ENCODE data around the gene GALNT6. TPM values are rescaled to one million over a fixed set of nuclear protein-coding genes. Genes with fewer than 3 reads are reported as not detected.

Gene GALNT6
- polyA plus RNA-seq, 1 donor from 2014 or later: not detected

DNA sequence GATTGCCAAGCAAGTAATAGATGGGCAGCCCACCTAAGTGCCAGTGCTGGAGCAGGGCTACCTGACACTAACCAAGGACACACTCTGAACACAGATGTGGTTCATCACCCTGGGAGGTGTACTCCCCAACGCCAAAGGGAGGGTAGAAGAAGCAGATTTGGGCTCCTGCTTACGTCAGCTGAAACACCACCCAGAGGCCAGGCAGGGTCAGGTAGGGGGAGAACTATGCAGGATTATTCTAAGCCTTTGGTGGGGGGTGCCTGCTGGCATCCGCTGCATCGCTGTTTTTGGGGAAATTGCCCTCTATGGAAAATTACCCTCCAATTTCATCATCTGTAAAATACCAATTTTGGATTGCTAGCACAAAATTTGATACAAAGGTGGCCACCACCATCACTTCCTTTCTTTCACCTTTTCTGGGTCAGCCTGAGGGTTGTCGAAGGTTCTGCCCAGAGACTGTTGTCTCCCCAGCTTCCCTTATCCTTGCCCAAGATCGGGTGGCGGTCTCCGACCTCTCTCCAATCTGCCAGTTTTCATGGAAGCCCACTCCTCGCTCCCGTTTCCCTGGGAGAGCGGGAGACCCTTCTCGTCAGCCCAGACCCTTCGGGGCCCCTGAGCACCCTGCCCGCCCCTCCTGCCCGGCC lies 67.8 kb downstream of the GALNT6 start:
- TF ChIP-seq, protein P1, sequence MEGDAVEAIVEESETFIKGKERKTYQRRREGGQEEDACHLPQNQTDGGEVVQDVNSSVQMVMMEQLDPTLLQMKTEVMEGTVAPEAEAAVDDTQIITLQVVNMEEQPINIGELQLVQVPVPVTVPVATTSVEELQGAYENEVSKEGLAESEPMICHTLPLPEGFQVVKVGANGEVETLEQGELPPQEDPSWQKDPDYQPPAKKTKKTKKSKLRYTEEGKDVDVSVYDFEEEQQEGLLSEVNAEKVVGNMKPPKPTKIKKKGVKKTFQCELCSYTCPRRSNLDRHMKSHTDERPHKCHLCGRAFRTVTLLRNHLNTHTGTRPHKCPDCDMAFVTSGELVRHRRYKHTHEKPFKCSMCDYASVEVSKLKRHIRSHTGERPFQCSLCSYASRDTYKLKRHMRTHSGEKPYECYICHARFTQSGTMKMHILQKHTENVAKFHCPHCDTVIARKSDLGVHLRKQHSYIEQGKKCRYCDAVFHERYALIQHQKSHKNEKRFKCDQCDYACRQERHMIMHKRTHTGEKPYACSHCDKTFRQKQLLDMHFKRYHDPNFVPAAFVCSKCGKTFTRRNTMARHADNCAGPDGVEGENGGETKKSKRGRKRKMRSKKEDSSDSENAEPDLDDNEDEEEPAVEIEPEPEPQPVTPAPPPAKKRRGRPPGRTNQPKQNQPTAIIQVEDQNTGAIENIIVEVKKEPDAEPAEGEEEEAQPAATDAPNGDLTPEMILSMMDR (IDR thresholded peaks at IDR 0.05; ENCODE audit: poor library complexity, severe bottlenecking): no peak
- TF ChIP-seq POLR2AphosphoS5 (IDR thresholded peaks at IDR 0.05) (no peak), EZH2 (IDR thresholded peaks at IDR 0.05; ENCODE audit: borderline replicate concordance, insufficient read depth, low read length, poor library complexity, severe bottlenecking) (no peak), RAD21 (conservative IDR thresholded peaks at IDR 0.05) (no peak), EP300 (conservative IDR thresholded peaks at IDR 0.05; ENCODE audit: poor library complexity, severe bottlenecking) (no peak), MXI1 (conservative IDR thresholded peaks at IDR 0.05; ENCODE audit: poor library complexity, severe bottlenecking) (no peak), TAF1 (IDR thresholded peaks at IDR 0.05; ENCODE audit: low read depth) (no peak), SMC3 (conservative IDR thresholded peaks at IDR 0.05; ENCODE audit: poor library complexity) (no peak)
- TF ChIP-seq, protein P2, sequence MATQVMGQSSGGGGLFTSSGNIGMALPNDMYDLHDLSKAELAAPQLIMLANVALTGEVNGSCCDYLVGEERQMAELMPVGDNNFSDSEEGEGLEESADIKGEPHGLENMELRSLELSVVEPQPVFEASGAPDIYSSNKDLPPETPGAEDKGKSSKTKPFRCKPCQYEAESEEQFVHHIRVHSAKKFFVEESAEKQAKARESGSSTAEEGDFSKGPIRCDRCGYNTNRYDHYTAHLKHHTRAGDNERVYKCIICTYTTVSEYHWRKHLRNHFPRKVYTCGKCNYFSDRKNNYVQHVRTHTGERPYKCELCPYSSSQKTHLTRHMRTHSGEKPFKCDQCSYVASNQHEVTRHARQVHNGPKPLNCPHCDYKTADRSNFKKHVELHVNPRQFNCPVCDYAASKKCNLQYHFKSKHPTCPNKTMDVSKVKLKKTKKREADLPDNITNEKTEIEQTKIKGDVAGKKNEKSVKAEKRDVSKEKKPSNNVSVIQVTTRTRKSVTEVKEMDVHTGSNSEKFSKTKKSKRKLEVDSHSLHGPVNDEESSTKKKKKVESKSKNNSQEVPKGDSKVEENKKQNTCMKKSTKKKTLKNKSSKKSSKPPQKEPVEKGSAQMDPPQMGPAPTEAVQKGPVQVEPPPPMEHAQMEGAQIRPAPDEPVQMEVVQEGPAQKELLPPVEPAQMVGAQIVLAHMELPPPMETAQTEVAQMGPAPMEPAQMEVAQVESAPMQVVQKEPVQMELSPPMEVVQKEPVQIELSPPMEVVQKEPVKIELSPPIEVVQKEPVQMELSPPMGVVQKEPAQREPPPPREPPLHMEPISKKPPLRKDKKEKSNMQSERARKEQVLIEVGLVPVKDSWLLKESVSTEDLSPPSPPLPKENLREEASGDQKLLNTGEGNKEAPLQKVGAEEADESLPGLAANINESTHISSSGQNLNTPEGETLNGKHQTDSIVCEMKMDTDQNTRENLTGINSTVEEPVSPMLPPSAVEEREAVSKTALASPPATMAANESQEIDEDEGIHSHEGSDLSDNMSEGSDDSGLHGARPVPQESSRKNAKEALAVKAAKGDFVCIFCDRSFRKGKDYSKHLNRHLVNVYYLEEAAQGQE (IDR thresholded peaks at IDR 0.05; ENCODE audit: borderline replicate concordance): no peak
- Histone ChIP-seq H2AFZ (ENCODE audit: low read depth, low read length) (no peak overlapping the region), H3K27ac (ENCODE audit: low read length) (no peak overlapping the region), H4K20me1 (ENCODE audit: insufficient read depth) (no peaks in the 10 kb centered on the region), H3K9me2 (ENCODE audit: insufficient read depth, low read length) (no peaks in the 10 kb centered on the region), H3K27me3 (ENCODE audit: insufficient read depth, low read depth, low read length) (no peaks in the 10 kb centered on the region), H3K9me3 (ENCODE audit: low read length) (no peaks in the 10 kb centered on the region), H3K9ac (ENCODE audit: low read length) (no peak overlapping the region), H3K4me2 (ENCODE audit: low read length) (no peak overlapping the region), H3K36me3 (ENCODE audit: insufficient read depth, low read length) (no peaks in the 10 kb centered on the region), H3K4me3 (ENCODE audit: low read length) (no peak overlapping the region), H3K79me2 (replicated peaks; ENCODE audit: insufficient read depth, low read length) (no peaks in the 10 kb centered on the region), H3F3A (ENCODE audit: insufficient read depth, low read length, poor library complexity, severe bottlenecking) (no peaks in the 10 kb centered on the region)

DNA sequence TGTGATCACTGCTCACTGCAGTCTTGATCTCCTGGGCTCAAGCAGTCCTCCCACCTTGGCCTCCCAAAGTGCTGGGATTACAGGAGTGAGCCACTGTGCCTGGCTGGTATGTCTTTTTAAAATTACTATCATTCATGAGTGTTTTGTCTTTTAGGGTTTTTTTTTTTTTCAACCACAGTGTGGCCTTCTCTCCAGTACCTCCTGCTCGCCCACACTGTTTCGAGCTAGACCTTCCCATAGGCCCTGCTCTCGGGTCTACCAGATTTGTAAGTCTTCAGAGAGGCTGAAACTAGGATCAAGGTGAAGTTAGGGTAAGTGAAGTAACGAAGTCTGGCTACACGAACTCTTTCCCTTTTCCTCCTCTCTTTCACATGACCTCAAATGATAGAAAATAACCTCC lies 68.8 kb downstream of the GALNT6 start:
- TF ChIP-seq, protein P2 (IDR thresholded peaks at IDR 0.05; ENCODE audit: borderline replicate concordance): no peak
- TF ChIP-seq SMC3 (conservative IDR thresholded peaks at IDR 0.05; ENCODE audit: poor library complexity) (no peak), POLR2AphosphoS5 (IDR thresholded peaks at IDR 0.05) (no peak), RAD21 (conservative IDR thresholded peaks at IDR 0.05) (no peak), EP300 (conservative IDR thresholded peaks at IDR 0.05; ENCODE audit: poor library complexity, severe bottlenecking) (no peak), TAF1 (IDR thresholded peaks at IDR 0.05; ENCODE audit: low read depth) (no peak), EZH2 (IDR thresholded peaks at IDR 0.05; ENCODE audit: borderline replicate concordance, insufficient read depth, low read length, poor library complexity, severe bottlenecking) (no peak)
- H3K9me3 ChIP-seq (ENCODE audit: low read length): no peaks in the 10 kb centered on the region
- H3K4me2 ChIP-seq (ENCODE audit: low read length): no peak overlapping the region
- no peak overlapping the region for H2AFZ ChIP-seq (ENCODE audit: low read depth, low read length)
- H3K4me3 ChIP-seq (ENCODE audit: low read length): no peak overlapping the region
- H3K79me2 ChIP-seq (replicated peaks; ENCODE audit: insufficient read depth, low read length): no peaks in the 10 kb centered on the region
- no peaks in the 10 kb centered on the region for H4K20me1 ChIP-seq (ENCODE audit: insufficient read depth)
- H3K36me3 ChIP-seq (ENCODE audit: insufficient read depth, low read length): no peaks in the 10 kb centered on the region
- no peak overlapping the region for H3K27ac ChIP-seq (ENCODE audit: low read length)
- H3K9me2 ChIP-seq (ENCODE audit: insufficient read depth, low read length): no peaks in the 10 kb centered on the region
- no peaks in the 10 kb centered on the region for H3F3A ChIP-seq (ENCODE audit: insufficient read depth, low read length, poor library complexity, severe bottlenecking)
- no peaks in the 10 kb centered on the region for H3K27me3 ChIP-seq (ENCODE audit: insufficient read depth, low read depth, low read length)
- no peak overlapping the region for H3K9ac ChIP-seq (ENCODE audit: low read length)
